H9 (cell line): ENCODE measurements around the gene CRISP3. TPM values are rescaled to one million over a fixed set of nuclear protein-coding genes. Genes with fewer than 3 reads are reported as not detected.

Source experiments
- DNase-seq: peaks from one replicate; pipeline ENCODE4 v3.0.0-alpha.2; 2017
- H2AFZ ChIP-seq: one replicate; pipeline ENCODE4 v1.6.1; 2013; ENCODE audit warnings: mild to moderate bottlenecking, low read length, control low read depth, moderate library complexity
- H2AK5ac ChIP-seq: 2 replicates; pipeline ENCODE4 v1.6.1; 2013; ENCODE audit warnings: low read length, control low read depth, mixed read lengths; ENCODE audit not compliant: insufficient read length
- H2BK120ac ChIP-seq: one replicate; pipeline ENCODE4 v1.6.1; 2013; ENCODE audit warnings: low read depth, mild to moderate bottlenecking, low read length, control low read depth, inconsistent platforms; ENCODE audit not compliant: poor library complexity, severe bottlenecking
- H2BK12ac ChIP-seq: 2 replicates; pipeline ENCODE4 v1.6.1; 2013; ENCODE audit warnings: low read length, control low read depth, mixed read lengths, low read depth; ENCODE audit not compliant: insufficient read length
- H2BK15ac ChIP-seq: 2 replicates; pipeline ENCODE4 v1.6.1; 2013; ENCODE audit warnings: low read depth, low read length, control low read depth
- H2BK20ac ChIP-seq: one replicate; pipeline ENCODE4 v1.6.1; 2013; ENCODE audit warnings: low read depth, mild to moderate bottlenecking, low read length, control low read depth, inconsistent platforms; ENCODE audit not compliant: poor library complexity, severe bottlenecking
- H2BK5ac ChIP-seq: 2 replicates; pipeline ENCODE4 v1.6.1; 2013; ENCODE audit warnings: low read length, control low read depth, mixed read lengths; ENCODE audit not compliant: insufficient read length
- H3K14ac ChIP-seq: 2 replicates; pipeline ENCODE4 v1.6.1; 2013; ENCODE audit warnings: low read length, control low read depth; ENCODE audit not compliant: insufficient read depth
- H3K18ac ChIP-seq: 2 replicates; pipeline ENCODE4 v1.6.1; 2013; ENCODE audit warnings: low read depth, mild to moderate bottlenecking, mixed read lengths, low read length, control low read depth; ENCODE audit not compliant: insufficient read length
- H3K23ac ChIP-seq: 2 replicates; pipeline ENCODE4 v1.6.1; 2013; ENCODE audit warnings: low read length, control low read depth, mixed read lengths, low read depth; ENCODE audit not compliant: insufficient read length
- H3K23me2 ChIP-seq: 2 replicates; pipeline ENCODE4 v1.6.1; 2013; ENCODE audit warnings: low read depth, mild to moderate bottlenecking, mixed read lengths, low read length, control low read depth; ENCODE audit not compliant: insufficient read length, poor library complexity, severe bottlenecking
- H3K27ac ChIP-seq: 2 replicates; pipeline ENCODE4 v1.5.1; 2013; ENCODE audit warnings: low read length, control low read depth, mixed read lengths, low read depth; ENCODE audit not compliant: insufficient read length
- H3K27me3 ChIP-seq: 2 replicates; pipeline ENCODE4 v1.6.1; 2013; ENCODE audit warnings: low read length, control low read depth, inconsistent platforms; ENCODE audit not compliant: insufficient read depth
- H3K4ac ChIP-seq: 2 replicates; pipeline ENCODE4 v1.6.1; 2013; ENCODE audit warnings: low read depth, mild to moderate bottlenecking, control low read depth, inconsistent platforms, low read length, moderate library complexity
- H3K4me1 ChIP-seq: 2 replicates; pipeline ENCODE4 v1.6.1; 2013; ENCODE audit warnings: low read length, control low read depth, inconsistent platforms; ENCODE audit not compliant: insufficient read depth
- H3K4me2 ChIP-seq: 2 replicates; pipeline ENCODE4 v1.6.1; 2013; ENCODE audit warnings: low read length, control low read depth, mixed read lengths; ENCODE audit not compliant: insufficient read length, insufficient read depth
- H3K56ac ChIP-seq: 2 replicates; pipeline ENCODE4 v1.6.1; 2013; ENCODE audit warnings: low read depth, mild to moderate bottlenecking, mixed read lengths, low read length, control low read depth; ENCODE audit not compliant: insufficient read length
- H3K79me1 ChIP-seq: 2 replicates; pipeline ENCODE4 v1.6.1; 2013; ENCODE audit warnings: low read depth, mild to moderate bottlenecking, moderate library complexity, low read length, control low read depth, inconsistent platforms; ENCODE audit not compliant: insufficient read depth, poor library complexity, severe bottlenecking
- H3K79me2 ChIP-seq: 2 replicates; pipeline ENCODE4 v1.6.1; 2013; ENCODE audit warnings: low read length, control low read depth, inconsistent platforms; ENCODE audit not compliant: insufficient read depth
- H3K9ac ChIP-seq: 2 replicates; pipeline ENCODE4 v1.6.1; 2013; ENCODE audit warnings: low read length, control low read depth, mixed read lengths; ENCODE audit not compliant: insufficient read length; ENCODE audit errors: extremely low read depth
- H3K9me3 ChIP-seq: one replicate; pipeline ENCODE4 v1.6.1; 2013; ENCODE audit warnings: low read depth, low read length, inconsistent platforms; ENCODE audit not compliant: control insufficient read depth
- H3T11ph ChIP-seq: one replicate; pipeline ENCODE4 v1.6.1; 2013; ENCODE audit warnings: mild to moderate bottlenecking, low read length, control low read depth, inconsistent platforms
- H4K20me1 ChIP-seq: one replicate; pipeline ENCODE4 v1.6.1; 2013; ENCODE audit not compliant: control insufficient read depth, insufficient read length, insufficient read depth
- H4K5ac ChIP-seq: 2 replicates; pipeline ENCODE4 v1.6.1; 2013; ENCODE audit warnings: low read depth, mild to moderate bottlenecking, mixed read lengths, low read length, control low read depth; ENCODE audit not compliant: insufficient read length
- H4K8ac ChIP-seq: replicated peaks from 2 replicates; pipeline ENCODE4 v1.6.1; 2013; ENCODE audit warnings: low read length, control low read depth, mixed read lengths, low read depth; ENCODE audit not compliant: insufficient read length
- H4K91ac ChIP-seq: 2 replicates; pipeline ENCODE4 v1.6.1; 2013; ENCODE audit warnings: low read depth, mild to moderate bottlenecking, moderate library complexity, mixed read lengths, low read length, control low read depth; ENCODE audit not compliant: insufficient read length
- H3K27ac Mint-ChIP-seq, 3 experiments: 2 replicates in 2 of 3; 3 replicates in 1 of 3; pipeline ENCODE4 v1.8.0; 2020 to 2021; ENCODE audit warnings: mixed read lengths in 3 of 3, mild to moderate bottlenecking in 1 of 3, moderate library complexity in 1 of 3
- H3K27me3 Mint-ChIP-seq: 2 replicates; pipeline ENCODE4 v1.8.0; 2021; ENCODE audit warnings: low read depth, mild to moderate bottlenecking, moderate library complexity, mixed read lengths
- H3K36me3 Mint-ChIP-seq, 3 experiments: 2 replicates in 2 of 3; 3 replicates in 1 of 3; pipeline ENCODE4 v1.8.0; 2020 to 2021; ENCODE audit warnings: low read depth in 3 of 3, mixed read lengths in 3 of 3; ENCODE audit not compliant: insufficient read depth in 1 of 3
- H3K4me1 Mint-ChIP-seq, 2 experiments: 2 replicates each; pipeline ENCODE4 v1.8.0; 2020; ENCODE audit warnings: mixed read lengths in 2 of 2
- H3K4me3 Mint-ChIP-seq, 2 experiments: 2 replicates in 1 of 2; 3 replicates in 1 of 2; pipeline ENCODE4 v1.8.0; 2020 to 2021; ENCODE audit warnings: mild to moderate bottlenecking in 2 of 2, mixed read lengths in 2 of 2, moderate library complexity in 1 of 2
- H3K9me3 Mint-ChIP-seq, 2 experiments: 2 replicates in 1 of 2; 3 replicates in 1 of 2; pipeline ENCODE4 v1.8.0; 2020; ENCODE audit warnings: mild to moderate bottlenecking in 2 of 2, mixed read lengths in 2 of 2, moderate library complexity in 1 of 2
- WGBS: extraction: QIAGEN DNeasy Blood & Tissue Kit; methylation state at CpG from one replicate; pipeline ENCODE4 v1.1.7; 2013; ENCODE audit warnings: missing lambda C conversion rate, low lambda C conversion rate, mixed read lengths; ENCODE audit not compliant: insufficient read length; ENCODE audit errors: extremely low coverage; 5-methylcytosine and 5-hydroxymethylcytosine counted together
- total RNA-seq: library from RNA; stranded (reverse); gene quantifications from 2 replicates; pipeline ENCODE4 v1.2.1, GENCODE V29; 2021
- TF ChIP-seq, protein P1 (sequence below): fragments of 200-600 bp; sonication (generic); conservative IDR thresholded peaks from 3 replicates; pipeline ENCODE4 v1.8.0; 2021; ENCODE audit warnings: antibody characterized with exemption, mild to moderate bottlenecking

CRISP3 gene
- total RNA-seq, 1 experiment from 2014 or later = not detected

- H3K9ac ChIP-seq = no peak within 1 kb of the TSS
These were observed 30.8 kb downstream of the CRISP3 start, which contains the start of gene CRISP2 for GRCh38 chr6:49713346-49713745. CRISP2 (minus strand) TSS chr6:49713543; CDS start chr6:49709196, 4,347 bp downstream.

More at GRCh38 chr6:49713346-49713745, 30.8 kb downstream of the CRISP3 start, which contains the start of gene CRISP2:
- no peak within 1 kb of the TSS for H4K8ac ChIP-seq
- H4K5ac ChIP-seq = no peak within 1 kb of the TSS
- TF ChIP-seq, protein P1, sequence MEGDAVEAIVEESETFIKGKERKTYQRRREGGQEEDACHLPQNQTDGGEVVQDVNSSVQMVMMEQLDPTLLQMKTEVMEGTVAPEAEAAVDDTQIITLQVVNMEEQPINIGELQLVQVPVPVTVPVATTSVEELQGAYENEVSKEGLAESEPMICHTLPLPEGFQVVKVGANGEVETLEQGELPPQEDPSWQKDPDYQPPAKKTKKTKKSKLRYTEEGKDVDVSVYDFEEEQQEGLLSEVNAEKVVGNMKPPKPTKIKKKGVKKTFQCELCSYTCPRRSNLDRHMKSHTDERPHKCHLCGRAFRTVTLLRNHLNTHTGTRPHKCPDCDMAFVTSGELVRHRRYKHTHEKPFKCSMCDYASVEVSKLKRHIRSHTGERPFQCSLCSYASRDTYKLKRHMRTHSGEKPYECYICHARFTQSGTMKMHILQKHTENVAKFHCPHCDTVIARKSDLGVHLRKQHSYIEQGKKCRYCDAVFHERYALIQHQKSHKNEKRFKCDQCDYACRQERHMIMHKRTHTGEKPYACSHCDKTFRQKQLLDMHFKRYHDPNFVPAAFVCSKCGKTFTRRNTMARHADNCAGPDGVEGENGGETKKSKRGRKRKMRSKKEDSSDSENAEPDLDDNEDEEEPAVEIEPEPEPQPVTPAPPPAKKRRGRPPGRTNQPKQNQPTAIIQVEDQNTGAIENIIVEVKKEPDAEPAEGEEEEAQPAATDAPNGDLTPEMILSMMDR = no peak
- H3K4me2 ChIP-seq = no peak within 1 kb of the TSS
- no peaks in the 10 kb centered on the region for H3K4me1 ChIP-seq
- no peak within 1 kb of the TSS for H2BK12ac ChIP-seq
- Mint-ChIP-seq H3K27ac (no peak within 1 kb of the TSS), H3K4me3 (no peak within 1 kb of the TSS), H3K4me1 (no peaks in the 10 kb centered on the region), H3K36me3 (peaks cover under 1 to 8% (median 1%) of the 10 kb centered on the region in 3 experiments; a peak in 3 of 7 replicates), H3K27me3 (no peaks in the 10 kb centered on the region), H3K9me3 (peaks cover 5 to 11% of the 10 kb centered on the region in 2 experiments; a peak in 4 of 5 replicates)
- no CpG with 5 or more reads among the region's 26 CpGs for WGBS
- H3K56ac ChIP-seq = no peak within 1 kb of the TSS
- no peaks in the 10 kb centered on the region for H3K23me2 ChIP-seq
- H2AK5ac ChIP-seq = no peak within 1 kb of the TSS
- no peak within 1 kb of the TSS for H4K91ac ChIP-seq
- no peaks in the 10 kb centered on the region for H3K79me1 ChIP-seq
- no peak within 1 kb of the TSS for H3K27ac ChIP-seq
- no peak within 1 kb of the TSS for H2BK15ac ChIP-seq
- H3K4ac ChIP-seq = no peak within 1 kb of the TSS
- H2BK5ac ChIP-seq = no peak within 1 kb of the TSS
- peak within 1 kb of the TSS; percentile 37 for H3K18ac ChIP-seq
- no peak within 1 kb of the TSS for H2AFZ ChIP-seq
- peak; percentile 58 for DNase-seq
- H3K23ac ChIP-seq = no peak within 1 kb of the TSS
- H3K79me2 ChIP-seq = no peaks in the 10 kb centered on the region
- H4K20me1 ChIP-seq = no peaks in the 10 kb centered on the region
- no peak within 1 kb of the TSS for H2BK20ac ChIP-seq
- no peak within 1 kb of the TSS for H2BK120ac ChIP-seq
- H3K14ac ChIP-seq = no peak within 1 kb of the TSS
- no peaks in the 10 kb centered on the region for H3K9me3 ChIP-seq
- H3K27me3 ChIP-seq = no peaks in the 10 kb centered on the region
- H3T11ph ChIP-seq = no peak within 1 kb of the TSS
